HCT116 (cell line): Measurements from ENCODE around the gene SLC66A2. TPM values are rescaled to one million over a fixed set of nuclear protein-coding genes. Genes with fewer than 3 reads are reported as not detected.

Source experiments
- ATAC-seq: fragments of 200-7000 bp; cut with Tn5 transposase; 2 replicates; pipeline ENCODE4 v1.9.1; 2020; ENCODE audit warnings: mild to moderate bottlenecking, moderate library complexity
- BruUV-seq: library from RNA; stranded (reverse); fragments of 400-500 nt; replicated peaks from 2 replicates; lab custom pipeline; 2021; lab: Mats Ljungman, UMichigan
- CTCF ChIA-PET: fragments of 300-600 bp; sonication (Branson Sonifier 250); formaldehyde crosslinking; loops from one replicate; lab custom pipeline; 2021; ENCODE audit warnings: antibody characterized with exemption; lab: Charles Lee
- POLR2A ChIA-PET: fragments of 300-600, 350-600 bp; sonication (Branson Sonifier 250); formaldehyde crosslinking; loops from one replicate; lab custom pipeline; 2021; ENCODE audit warnings: antibody characterized with exemption; lab: Charles Lee
- RAD21 ChIA-PET, 2 experiments: fragments of 300-600 bp; sonication (Branson Sonifier 250); formaldehyde crosslinking; loops; one replicate each; lab custom pipeline; 2023; ENCODE audit warnings: low total read pairs in 2 of 2; ENCODE audit not compliant: uncharacterized antibody in 2 of 2, unreplicated experiment in 2 of 2, low non-redundant PET in 1 of 2; lab: Charles Lee
- DNase-seq: peaks from one replicate; pipeline ENCODE4 v3.0.0-alpha.2; 2010; ENCODE audit warnings: low read depth, low spot score
- H2AFZ ChIP-seq: fragments of 200-600 bp; shearing (Covaris generic), sonication (generic); 2 replicates; pipeline ENCODE4 v1.6.1; 2017; ENCODE audit warnings: low read depth, mixed run types, mixed read lengths, antibody characterized with exemption, low read length; ENCODE audit not compliant: poor library complexity, severe bottlenecking
- H3K27ac ChIP-seq: 2 replicates; pipeline ENCODE4 v1.5.1; 2012; ENCODE audit warnings: low read depth, low read length
- H3K27me3 ChIP-seq: fragments of 200-600 bp; sonication (generic); 2 replicates; pipeline ENCODE4 v1.6.1; 2016; ENCODE audit warnings: mixed run types, low read length, mixed read lengths; ENCODE audit not compliant: insufficient read depth
- H3K36me3 ChIP-seq, 2 experiments: fragments of 200-500 bp in 1 of 2; fragments of 200-600 bp in 1 of 2; sonication (Bioruptor generic) in 1 of 2; sonication (generic) in 1 of 2; 2 replicates each; pipeline versions ENCODE4 v1.5.1 to v1.6.1; 2014 to 2016; ENCODE audit warnings: low read length in 2 of 2, inconsistent platforms in 1 of 2, mixed read lengths in 1 of 2, mixed run types in 1 of 2; ENCODE audit not compliant: insufficient read depth in 2 of 2, control insufficient read depth in 1 of 2
- H3K4me1 ChIP-seq, 2 experiments: fragments of 200-600 bp in 1 of 2; sonication (generic) in 1 of 2; 2 replicates each; pipeline versions ENCODE4 v1.5.1 to v1.6.1; 2012 to 2017; ENCODE audit warnings: low read length in 2 of 2, inconsistent platforms in 1 of 2, mild to moderate bottlenecking in 1 of 2, mixed read lengths in 1 of 2, mixed run types in 1 of 2, moderate library complexity in 1 of 2; ENCODE audit not compliant: insufficient read depth in 2 of 2, control insufficient read depth in 1 of 2
- H3K4me2 ChIP-seq: fragments of 200-600 bp; sonication (generic); 2 replicates; pipeline ENCODE4 v1.6.1; 2017; ENCODE audit warnings: mixed run types, low read length, mixed read lengths
- H3K4me3 ChIP-seq, 2 experiments: fragments of 200-600 bp in 1 of 2; sonication (generic) in 1 of 2; replicated peaks in 1 of 2; 2 replicates each; pipeline ENCODE4 v1.5.1; 2011 to 2016; ENCODE audit warnings: low read length in 2 of 2, control low read depth in 1 of 2, low read depth in 1 of 2, mild to moderate bottlenecking in 1 of 2, mixed read lengths in 1 of 2, mixed run types in 1 of 2
- H3K79me2 ChIP-seq: fragments of 200-600 bp; sonication (generic); 2 replicates; pipeline ENCODE4 v1.6.1; 2017; ENCODE audit warnings: mild to moderate bottlenecking, mixed run types, low read length, moderate library complexity, mixed read lengths; ENCODE audit not compliant: insufficient read depth
- H3K9ac ChIP-seq: fragments of 200-600 bp; sonication (generic); 2 replicates; pipeline ENCODE4 v1.6.1; 2016; ENCODE audit warnings: low read length, mixed read lengths
- H3K9me2 ChIP-seq: fragments of 200-600 bp; sonication (generic), shearing (Covaris generic); 2 replicates; pipeline ENCODE4 v1.6.1; 2017; ENCODE audit warnings: mixed run types, mild to moderate bottlenecking, moderate library complexity; ENCODE audit not compliant: insufficient read depth
- H3K9me3 ChIP-seq, 2 experiments: fragments of 200-500 bp in 1 of 2; fragments of 200-600 bp in 1 of 2; sonication (Bioruptor generic) in 1 of 2; sonication (generic) in 1 of 2; 2 replicates each; pipeline ENCODE4 v1.6.1; 2014 to 2017; ENCODE audit warnings: low read length in 2 of 2, mixed read lengths in 2 of 2, inconsistent platforms in 1 of 2, low read depth in 1 of 2, mild to moderate bottlenecking in 1 of 2, mixed run types in 1 of 2, moderate library complexity in 1 of 2; ENCODE audit not compliant: control insufficient read depth in 1 of 2, insufficient read depth in 1 of 2
- H4K20me1 ChIP-seq: fragments of 200-600 bp; sonication (generic), shearing (Covaris generic); 2 replicates; pipeline ENCODE4 v1.6.1; 2017; ENCODE audit warnings: mixed run types, mild to moderate bottlenecking, moderate library complexity; ENCODE audit not compliant: insufficient read depth
- CTCF ChIP-seq, 3 experiments: fragments of 200-600 bp in 1 of 3; sonication (generic) in 1 of 3; IDR thresholded peaks in 2 of 3; conservative IDR thresholded peaks in 1 of 3; 2 replicates each; pipeline ENCODE4 v1.5.1; 2012 to 2017; ENCODE audit warnings: low read depth in 2 of 3, low read length in 2 of 3, antibody characterized with exemption in 1 of 3, borderline replicate concordance in 1 of 3, control low read depth in 1 of 3, mild to moderate bottlenecking in 1 of 3, mixed read lengths in 1 of 3, mixed run types in 1 of 3, moderate library complexity in 1 of 3; ENCODE audit not compliant: insufficient read depth in 1 of 3
- EGR1 ChIP-seq: IDR thresholded peaks from 2 replicates; pipeline ENCODE4 v1.6.1; 2012; ENCODE audit warnings: low read depth
- EZH2 ChIP-seq: fragments of 200-600 bp; sonication (generic); IDR thresholded peaks from 2 replicates; pipeline ENCODE4 v1.6.1; 2017; ENCODE audit warnings: antibody characterized with exemption, mixed run types
- REST ChIP-seq: IDR thresholded peaks from 2 replicates; pipeline ENCODE4 v1.6.1; 2012; ENCODE audit warnings: low read depth
- SIN3A ChIP-seq: IDR thresholded peaks from 2 replicates; pipeline ENCODE4 v1.6.1; 2012; ENCODE audit warnings: low read depth
- SRF ChIP-seq: IDR thresholded peaks from 2 replicates; pipeline ENCODE4 v1.6.1; 2012; ENCODE audit warnings: low read depth
- YY1 ChIP-seq: IDR thresholded peaks from 2 replicates; pipeline ENCODE4 v1.6.1; 2011; ENCODE audit warnings: low read length, low read depth, moderate library complexity, mild to moderate bottlenecking; ENCODE audit not compliant: insufficient replicate concordance; ENCODE audit errors: extremely low read depth
- ZFX ChIP-seq: fragments of 450-650 bp; IDR thresholded peaks from 2 replicates; pipeline ENCODE4 v1.6.1; 2017
- intact Hi-C: fragments of 100-400 bp; cut with micrococcal nuclease; formaldehyde crosslinking; loops from 2 replicates; pipeline ENCODE4 v1.10.0; 2022
- total RNA-seq: library from RNA; stranded (reverse); gene quantifications from one replicate; pipeline ENCODE4 v1.2.1, GENCODE V29; 2021; ENCODE audit not compliant: unreplicated experiment

The SLC66A2 gene
- total RNA-seq, 1 experiment from 2014 or later: 44.9 TPM

- ChIA-PET RAD21 (no interaction called here), POLR2A (no interaction called here), CTCF (no interaction called here)
- Histone ChIP-seq H3K4me2 (no peak overlapping the region), H2AFZ (no peak overlapping the region), H3K79me2 (no peaks in the 10 kb centered on the region), H3K9me2 (no peaks in the 10 kb centered on the region), H3K4me3 (no peak overlapping the region), H3K27ac (no peak overlapping the region), H4K20me1 (no peaks in the 10 kb centered on the region)
- BruUV-seq: no TSS peak
- DNase-seq: no peak
- ATAC-seq: no peak
- intact Hi-C loops: no loop called here
- no peak for TF ChIP-seq EZH2
- TF ChIP-seq, all 23 proteins: peak for 0
- H3K9ac ChIP-seq: no peak overlapping the region
- H3K9me3 ChIP-seq: no peaks in the 10 kb centered on the region
- no peaks in the 10 kb centered on the region for H3K4me1 ChIP-seq
- no peaks in the 10 kb centered on the region for H3K36me3 ChIP-seq
- H3K27me3 ChIP-seq: no peaks in the 10 kb centered on the region
These were observed 77.9 kb downstream of the SLC66A2 start for GRCh38 chr18:79873449-79874110.

- no peaks in the 10 kb centered on the region for H3K79me2 ChIP-seq
- no peak overlapping the region for H3K4me2 ChIP-seq
- H3K27ac ChIP-seq: no peak overlapping the region
- no peak overlapping the region for H3K9ac ChIP-seq
- H3K4me3 ChIP-seq: no peak overlapping the region
- H3K36me3 ChIP-seq: no peaks in the 10 kb centered on the region
- no peaks in the 10 kb centered on the region for H3K9me2 ChIP-seq
- H4K20me1 ChIP-seq: no peaks in the 10 kb centered on the region
- H3K9me3 ChIP-seq: no peaks in the 10 kb centered on the region
- no TSS peak for BruUV-seq
- RAD21 ChIA-PET: no interaction called here
- POLR2A ChIA-PET: no interaction called here
- intact Hi-C loops: no loop called here
- no peaks in the 10 kb centered on the region for H3K27me3 ChIP-seq
- no peaks in the 10 kb centered on the region for H3K4me1 ChIP-seq
- no peak overlapping the region for H2AFZ ChIP-seq
- DNase-seq: no peak
- CTCF ChIA-PET: interaction anchor here (0.7 kb wide), 1 partner anchor 100 kb away, joined by 4 read pairs; no protein-coding TSS in a partner anchor
- ATAC-seq: no peak
- no peak for TF ChIP-seq SIN3A
- TF ChIP-seq EGR1: no peak
- no peak for TF ChIP-seq REST
- no peak for TF ChIP-seq YY1
- no peak for TF ChIP-seq ZFX
- no peak for TF ChIP-seq CTCF (IDR thresholded peaks at IDR 0.05 in 2 of 3, conservative IDR thresholded peaks at IDR 0.05 in 1 of 3; ENCODE audit: borderline replicate concordance in 1 of 3, insufficient read depth in 1 of 3, low read depth in 2 of 3, low read length in 2 of 3)
- no peak for TF ChIP-seq SRF
These were observed 78.7 kb downstream of the SLC66A2 start for GRCh38 chr18:79872527-79873444.
